Right lobe of liver (tissue), 4 donors: ENCODE measurements around the gene RAB21.

Experiments used
- POLR2A ChIP-seq: fragments of 450-650 bp; IDR thresholded peaks from one replicate; pipeline ENCODE4 v1.6.1; 2017; ENCODE audit warnings: antibody characterized with exemption, mild to moderate bottlenecking
- TF ChIP-seq, protein P1 (sequence below), 4 donors: fragments of 200-600 bp in 3 of 4; fragments of 450-650 bp in 1 of 4; IDR thresholded peaks; one replicate each; pipeline versions ENCODE4 v1.5.1 to v1.8.0; 2016 to 2022; ENCODE audit warnings: antibody characterized with exemption in 4 of 4, mild to moderate bottlenecking in 2 of 4
- donor health status: DM: no; HTN: no; CAD: no.
- donor health status: DM: no; HTN: no; CAD: no.
- donor health status: DM: no; HTN: yes; CAD: no.

DNA sequence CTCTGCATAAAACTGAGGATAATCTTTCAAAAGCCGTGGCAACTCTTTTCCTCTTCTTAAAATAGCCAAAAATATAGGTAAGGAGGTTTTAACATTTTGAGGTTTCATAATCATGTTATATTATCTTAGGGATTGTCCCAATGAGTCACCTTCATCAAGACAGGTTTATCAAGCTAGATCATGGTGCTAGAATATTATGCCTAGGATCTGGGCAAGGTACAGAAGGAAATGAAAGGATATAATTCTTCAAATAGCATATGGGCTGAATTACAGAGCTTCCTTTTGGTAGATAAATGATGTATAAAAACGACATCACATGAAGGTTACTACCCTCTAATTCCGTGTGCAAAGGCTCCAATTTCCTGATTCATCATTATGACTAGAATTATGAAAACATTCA lies 56.3 kb downstream of the RAB21 start:
- TF ChIP-seq, protein P1, sequence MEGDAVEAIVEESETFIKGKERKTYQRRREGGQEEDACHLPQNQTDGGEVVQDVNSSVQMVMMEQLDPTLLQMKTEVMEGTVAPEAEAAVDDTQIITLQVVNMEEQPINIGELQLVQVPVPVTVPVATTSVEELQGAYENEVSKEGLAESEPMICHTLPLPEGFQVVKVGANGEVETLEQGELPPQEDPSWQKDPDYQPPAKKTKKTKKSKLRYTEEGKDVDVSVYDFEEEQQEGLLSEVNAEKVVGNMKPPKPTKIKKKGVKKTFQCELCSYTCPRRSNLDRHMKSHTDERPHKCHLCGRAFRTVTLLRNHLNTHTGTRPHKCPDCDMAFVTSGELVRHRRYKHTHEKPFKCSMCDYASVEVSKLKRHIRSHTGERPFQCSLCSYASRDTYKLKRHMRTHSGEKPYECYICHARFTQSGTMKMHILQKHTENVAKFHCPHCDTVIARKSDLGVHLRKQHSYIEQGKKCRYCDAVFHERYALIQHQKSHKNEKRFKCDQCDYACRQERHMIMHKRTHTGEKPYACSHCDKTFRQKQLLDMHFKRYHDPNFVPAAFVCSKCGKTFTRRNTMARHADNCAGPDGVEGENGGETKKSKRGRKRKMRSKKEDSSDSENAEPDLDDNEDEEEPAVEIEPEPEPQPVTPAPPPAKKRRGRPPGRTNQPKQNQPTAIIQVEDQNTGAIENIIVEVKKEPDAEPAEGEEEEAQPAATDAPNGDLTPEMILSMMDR (IDR thresholded peaks at IDR 0.05), result no peak
- no peak for TF ChIP-seq POLR2A
